Raji (cell line): Measurements from ENCODE around the gene ADAM22.

Experiments
- POLR2A ChIP-seq: IDR thresholded peaks from 2 replicates; pipeline ENCODE4 v1.6.1; 2011; ENCODE audit warnings: low read depth, low read length, control low read depth; ENCODE audit not compliant: insufficient read depth

The ADAM22 gene

DNA sequence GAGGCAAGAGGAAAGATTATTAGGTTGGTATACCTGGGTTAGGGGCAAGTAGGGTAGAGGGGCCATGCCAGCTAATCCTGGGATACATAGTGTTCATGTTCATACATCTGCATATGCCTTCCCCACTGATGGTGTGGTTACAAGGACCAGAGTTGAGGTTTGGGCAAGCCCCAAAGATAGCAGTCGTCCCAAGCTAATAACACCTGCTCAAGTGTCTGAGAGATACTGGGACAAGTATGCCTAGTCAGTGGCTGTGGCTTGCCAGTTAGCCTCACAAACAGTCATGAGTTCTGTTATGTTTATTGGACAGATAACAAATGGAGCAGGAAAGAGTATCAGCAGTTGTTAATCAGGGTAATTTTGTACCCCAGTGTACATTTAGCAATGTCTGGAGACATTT, 139.6 kb downstream of the ADAM22 start:
- TF ChIP-seq POLR2A: no peak

DNA sequence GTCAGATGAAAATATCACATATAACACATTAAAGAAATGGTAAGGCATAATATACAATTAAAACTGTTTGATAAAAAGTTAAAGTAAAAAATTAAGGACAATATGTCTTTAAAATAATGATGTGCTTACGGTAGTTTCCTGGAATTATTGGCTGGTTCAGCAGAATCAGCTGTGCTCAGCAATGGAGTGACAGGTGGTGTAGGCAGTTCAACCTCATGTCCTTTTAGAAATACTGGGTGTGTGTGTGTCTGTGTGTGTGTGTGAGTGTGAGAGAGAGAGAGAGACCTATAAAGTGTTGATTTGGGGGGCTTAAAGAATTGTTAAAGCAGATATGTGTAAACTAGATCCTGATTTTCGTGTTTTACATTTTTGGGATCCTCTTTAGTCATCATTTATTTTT, 141.2 kb downstream of the ADAM22 start:
- no peak for TF ChIP-seq POLR2A

DNA sequence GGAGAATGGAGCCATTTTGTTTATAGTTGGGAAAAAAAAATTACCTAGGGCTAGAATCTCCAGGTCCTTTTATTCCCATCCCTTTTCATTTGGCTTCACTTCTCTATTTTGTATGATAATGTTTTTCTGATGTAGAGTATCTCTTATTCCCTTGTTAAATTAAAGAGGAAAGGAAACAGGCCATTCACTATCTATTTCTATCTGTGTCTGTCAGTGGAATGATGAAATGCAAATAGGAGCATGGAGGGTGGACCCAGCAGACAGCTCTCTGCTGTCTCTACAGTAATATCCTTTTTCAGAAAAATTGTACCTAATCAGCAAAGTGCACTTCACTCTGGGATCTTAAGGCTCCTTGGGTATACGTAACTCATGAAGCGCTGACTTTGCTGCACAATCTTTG, 149.8 kb downstream of the ADAM22 start:
- TF ChIP-seq POLR2A: no peak

DNA sequence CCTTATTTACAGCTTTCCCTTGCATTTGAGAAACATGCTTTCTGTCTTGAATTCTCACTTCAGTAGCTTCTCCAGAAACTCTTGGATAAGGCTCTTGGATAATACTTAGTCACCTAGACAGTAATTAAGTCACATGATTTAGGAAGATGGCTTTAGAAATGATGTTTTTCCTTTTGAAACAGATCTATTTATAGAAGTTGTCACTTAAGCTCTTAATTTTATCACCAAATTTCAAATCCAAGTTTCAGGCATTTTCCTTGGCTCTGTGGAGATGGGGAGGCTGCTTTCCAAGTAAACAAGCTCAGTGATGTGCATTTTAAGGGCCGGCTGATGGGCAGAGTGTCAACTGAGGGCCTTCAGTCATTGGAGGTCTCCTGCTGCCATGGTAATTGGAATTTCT, 155.5 kb downstream of the ADAM22 start:
- TF ChIP-seq POLR2A: no peak

GRCh38 chr7:88090240-88090639, 156.2 kb downstream of the ADAM22 start:
- TF ChIP-seq POLR2A: no peak

DNA sequence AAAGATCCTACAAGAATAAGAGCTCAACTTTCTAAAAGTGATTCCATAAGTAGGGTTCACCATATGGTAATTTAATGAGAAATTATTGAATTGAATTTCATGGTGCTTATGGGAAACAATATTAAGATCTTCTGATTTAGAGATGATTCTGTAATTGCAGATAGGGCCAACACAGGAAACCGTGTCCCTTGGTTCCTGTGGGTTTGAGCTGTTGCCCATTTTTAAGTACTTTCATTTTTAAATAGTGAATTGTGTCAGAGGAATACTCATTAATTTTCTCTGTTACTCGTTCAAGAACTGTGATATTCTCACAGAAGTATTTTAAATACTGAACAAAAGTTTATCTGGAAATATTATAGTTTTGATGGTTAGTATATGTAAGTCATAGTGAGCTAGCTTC, 156.6 kb downstream of the ADAM22 start:
- no peak for TF ChIP-seq POLR2A

- TF ChIP-seq POLR2A: no peak
These were observed 158.1 kb downstream of the ADAM22 start for GRCh38 chr7:88091988-88092675.

DNA sequence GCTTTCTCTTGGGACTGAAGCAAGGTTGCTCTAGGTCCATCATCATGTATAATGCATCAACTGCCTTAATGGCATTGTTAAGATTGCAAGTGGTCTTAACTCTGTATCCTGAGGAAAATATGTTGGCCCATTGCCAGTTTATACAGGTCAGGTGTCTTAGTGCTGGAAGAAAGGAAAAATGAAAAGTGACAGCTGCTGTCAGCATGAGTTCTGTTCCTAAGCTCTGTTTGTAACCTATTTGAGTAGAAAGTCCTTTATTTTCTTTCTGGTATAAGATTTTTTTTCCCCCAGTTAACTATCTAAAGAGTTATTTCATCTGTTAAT, 158.6 kb downstream of the ADAM22 start:
- TF ChIP-seq POLR2A: no peak

DNA sequence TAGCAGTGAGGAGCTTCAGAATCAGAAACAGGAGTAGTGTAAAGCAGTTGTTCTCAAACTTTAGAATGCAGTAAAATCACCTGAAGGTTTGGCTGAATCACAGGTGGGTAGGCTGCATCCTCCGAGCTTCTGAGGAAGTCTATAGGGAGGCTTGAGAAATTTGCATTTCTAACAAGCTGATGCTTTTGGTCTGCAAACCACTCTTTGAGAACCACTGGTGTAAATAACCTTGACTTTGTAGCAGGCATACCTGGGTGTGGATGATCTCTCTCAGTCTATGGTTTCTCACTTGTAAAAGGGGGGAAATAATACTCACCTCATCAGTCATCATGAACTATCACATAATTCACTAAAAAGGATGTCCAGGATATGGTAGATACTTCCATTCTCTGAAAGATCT, 167.7 kb downstream of the ADAM22 start:
- no peak for TF ChIP-seq POLR2A

GRCh38 chr7:88102675-88103074, 168.6 kb downstream of the ADAM22 start:
- TF ChIP-seq POLR2A: no peak

DNA sequence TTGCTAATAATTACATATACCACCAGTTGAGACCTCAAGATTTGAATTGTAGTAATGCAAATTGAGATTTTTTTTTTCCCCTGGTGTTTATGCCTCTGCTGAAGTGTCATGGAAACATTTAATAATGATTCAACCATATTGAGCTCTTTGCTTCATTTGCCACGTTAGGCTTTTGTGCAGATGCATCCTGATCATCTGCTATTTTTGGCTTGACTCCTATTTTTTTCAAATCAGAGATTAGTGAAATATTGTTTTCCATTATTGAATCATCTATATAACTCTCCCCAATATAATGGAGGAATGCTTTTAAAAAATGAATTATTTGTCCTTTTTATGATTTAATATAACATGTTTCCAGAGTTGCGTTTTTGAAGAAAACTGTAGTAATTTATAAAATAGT, 170.7 kb downstream of the ADAM22 start:
- TF ChIP-seq POLR2A: no peak

GRCh38 chr7:88105231-88105630, 171.2 kb downstream of the ADAM22 start:
- no peak for TF ChIP-seq POLR2A

DNA sequence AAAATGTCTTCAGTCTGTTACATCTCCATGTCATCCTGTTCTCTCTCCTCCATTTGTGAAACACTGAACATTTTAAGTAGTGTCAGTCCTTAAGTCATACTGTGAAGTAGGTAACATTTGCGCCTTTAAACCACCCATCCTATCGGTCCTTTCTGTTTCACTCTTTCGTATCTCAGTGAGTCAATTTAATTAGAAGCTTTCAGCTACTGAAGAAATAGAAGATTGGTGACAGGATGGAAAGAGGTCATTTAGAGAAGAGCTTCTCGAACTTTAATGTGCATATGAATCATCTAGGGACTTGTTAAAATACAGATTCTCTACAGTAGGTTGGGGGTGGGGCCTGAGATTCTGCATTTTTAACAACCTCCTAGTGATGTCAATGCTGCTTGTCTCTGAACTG, 172.4 kb downstream of the ADAM22 start:
- no peak for TF ChIP-seq POLR2A

- TF ChIP-seq POLR2A: no peak
These were observed 175.6 kb downstream of the ADAM22 start for GRCh38 chr7:88109612-88110011.

- TF ChIP-seq POLR2A: no peak
These were observed 177.2 kb downstream of the ADAM22 start for GRCh38 chr7:88111140-88111743.

DNA sequence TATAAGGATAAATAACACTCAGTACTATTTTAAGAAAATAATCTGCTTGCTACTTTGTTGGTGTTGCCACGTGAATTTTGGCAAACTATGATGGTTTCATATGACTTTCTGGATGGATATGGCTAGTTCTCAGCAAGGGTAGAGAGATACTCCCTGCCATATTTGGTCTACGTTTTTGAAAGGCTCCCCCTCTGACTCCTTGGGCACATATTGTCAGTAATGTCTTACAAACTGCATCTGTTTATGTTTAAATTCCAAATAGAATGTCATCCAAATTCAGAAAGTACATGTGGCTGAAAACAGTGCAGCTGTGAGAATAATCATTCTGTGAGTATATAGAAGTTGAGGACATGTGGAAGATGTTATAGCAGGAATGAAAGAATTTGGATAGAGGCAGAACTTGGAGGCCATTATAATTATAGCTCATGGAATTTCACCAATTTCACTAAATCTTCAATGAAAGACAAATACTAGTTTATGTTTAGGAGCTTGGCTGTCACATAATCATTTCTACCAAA, 178.0 kb downstream of the ADAM22 start:
- no peak for TF ChIP-seq POLR2A
